Vagina (tissue), 2 donors: ENCODE measurements around the gene MARK3. TPM values are rescaled to one million over a fixed set of nuclear protein-coding genes. Genes with fewer than 3 reads are reported as not detected.

Source experiments
- DNase-seq, 2 donors: peaks; one replicate each; pipeline ENCODE4 v3.0.0-alpha.2; 2017; ENCODE audit errors: extremely low spot score in 2 of 2
- H3K27ac ChIP-seq: fragments of 200-600 bp; sonication (generic); one replicate; pipeline ENCODE4 v1.5.1; 2019
- H3K27me3 ChIP-seq: fragments of 200-600 bp; sonication (generic); one replicate; pipeline ENCODE4 v1.5.1; 2019
- H3K36me3 ChIP-seq, 2 donors: fragments of 200-600 bp; sonication (generic); one replicate each; pipeline ENCODE4 v1.5.1; 2017 to 2019
- H3K4me1 ChIP-seq: fragments of 200-600 bp; sonication (generic); one replicate; pipeline ENCODE4 v1.5.1; 2019
- H3K4me3 ChIP-seq, 2 donors: fragments of 200-600 bp; sonication (generic); 1 replicate in 1 of 2; 2 replicates in 1 of 2; pipeline ENCODE4 v1.5.1; 2016 to 2019
- H3K9me3 ChIP-seq: fragments of 200-600 bp; sonication (generic); one replicate; pipeline ENCODE4 v1.5.1; 2019
- POLR2A ChIP-seq, 2 donors: fragments of 450-650 bp; IDR thresholded peaks; one replicate each; pipeline ENCODE4 v1.6.1; 2017; ENCODE audit warnings: antibody characterized with exemption in 2 of 2, mild to moderate bottlenecking in 2 of 2, moderate library complexity in 2 of 2
- POLR2AphosphoS5 ChIP-seq, 2 donors: sonication (generic); formaldehyde crosslinking; IDR thresholded peaks; one replicate each; pipeline ENCODE4 v1.9.0; 2017; ENCODE audit warnings: antibody characterized with exemption in 2 of 2, mild to moderate bottlenecking in 2 of 2, low read depth in 1 of 2; ENCODE audit not compliant: insufficient read depth in 1 of 2
- intact Hi-C: fragments of 100-400 bp; cut with DNase I; formaldehyde crosslinking; loops from one replicate; pipeline ENCODE4 v1.15.1; 2023
- total RNA-seq: library from RNA; depleted of rRNA; stranded (reverse); fragments of >200 nt; gene quantifications from one replicate; pipeline ENCODE4 v1.2.3, GENCODE V29; 2016
- TF ChIP-seq, protein P1 (sequence below), 3 experiments: fragments of 450-650 bp in 2 of 3; fragments of 200-600 bp in 1 of 3; sonication (generic) in 1 of 3; IDR thresholded peaks; one replicate each; pipeline ENCODE4 v1.5.1; 2017 to 2019; ENCODE audit warnings: antibody characterized with exemption in 3 of 3, mild to moderate bottlenecking in 2 of 3, moderate library complexity in 2 of 3

The MARK3 gene
- total RNA-seq, 1 donor from 2014 or later: 77.6 TPM

DNA sequence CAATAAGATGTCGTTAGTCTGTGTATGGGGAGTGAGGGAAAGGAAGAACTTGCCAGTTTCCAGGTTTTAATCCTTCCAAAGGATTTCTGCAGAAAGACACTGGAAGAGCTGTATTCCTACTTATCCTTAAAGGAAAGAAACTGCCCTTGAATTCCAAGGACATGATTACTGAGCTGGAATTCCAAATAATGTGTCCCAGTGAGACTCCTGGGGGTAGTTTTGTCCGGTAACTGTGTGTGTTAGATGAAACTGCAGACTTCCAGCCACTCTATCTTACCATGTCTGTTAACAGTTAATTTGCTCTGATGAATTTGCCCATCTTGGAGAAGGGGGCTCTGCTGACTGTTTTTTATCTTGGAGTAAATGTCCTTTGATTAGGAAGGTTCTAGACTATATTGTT, 104.4 kb downstream of the MARK3 start:
- no peak for DNase-seq
- intact Hi-C loops: no loop called here
- H3K27ac ChIP-seq: no peak overlapping the region
- no peak overlapping the region for H3K4me3 ChIP-seq
- H3K27me3 ChIP-seq: no peaks in the 10 kb centered on the region
- TF ChIP-seq POLR2AphosphoS5 (IDR thresholded peaks at IDR 0.05; ENCODE audit: insufficient read depth in 1 of 2, low read depth in 1 of 2) (no peak), POLR2A (IDR thresholded peaks at IDR 0.05) (no peak)
- TF ChIP-seq, protein P1, sequence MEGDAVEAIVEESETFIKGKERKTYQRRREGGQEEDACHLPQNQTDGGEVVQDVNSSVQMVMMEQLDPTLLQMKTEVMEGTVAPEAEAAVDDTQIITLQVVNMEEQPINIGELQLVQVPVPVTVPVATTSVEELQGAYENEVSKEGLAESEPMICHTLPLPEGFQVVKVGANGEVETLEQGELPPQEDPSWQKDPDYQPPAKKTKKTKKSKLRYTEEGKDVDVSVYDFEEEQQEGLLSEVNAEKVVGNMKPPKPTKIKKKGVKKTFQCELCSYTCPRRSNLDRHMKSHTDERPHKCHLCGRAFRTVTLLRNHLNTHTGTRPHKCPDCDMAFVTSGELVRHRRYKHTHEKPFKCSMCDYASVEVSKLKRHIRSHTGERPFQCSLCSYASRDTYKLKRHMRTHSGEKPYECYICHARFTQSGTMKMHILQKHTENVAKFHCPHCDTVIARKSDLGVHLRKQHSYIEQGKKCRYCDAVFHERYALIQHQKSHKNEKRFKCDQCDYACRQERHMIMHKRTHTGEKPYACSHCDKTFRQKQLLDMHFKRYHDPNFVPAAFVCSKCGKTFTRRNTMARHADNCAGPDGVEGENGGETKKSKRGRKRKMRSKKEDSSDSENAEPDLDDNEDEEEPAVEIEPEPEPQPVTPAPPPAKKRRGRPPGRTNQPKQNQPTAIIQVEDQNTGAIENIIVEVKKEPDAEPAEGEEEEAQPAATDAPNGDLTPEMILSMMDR (IDR thresholded peaks at IDR 0.05): no peak
- H3K4me1 ChIP-seq: no peaks in the 10 kb centered on the region
- no peaks in the 10 kb centered on the region for H3K9me3 ChIP-seq
- H3K36me3 ChIP-seq: peaks cover 0 to 41% of the 10 kb centered on the region in 2 donors

DNA sequence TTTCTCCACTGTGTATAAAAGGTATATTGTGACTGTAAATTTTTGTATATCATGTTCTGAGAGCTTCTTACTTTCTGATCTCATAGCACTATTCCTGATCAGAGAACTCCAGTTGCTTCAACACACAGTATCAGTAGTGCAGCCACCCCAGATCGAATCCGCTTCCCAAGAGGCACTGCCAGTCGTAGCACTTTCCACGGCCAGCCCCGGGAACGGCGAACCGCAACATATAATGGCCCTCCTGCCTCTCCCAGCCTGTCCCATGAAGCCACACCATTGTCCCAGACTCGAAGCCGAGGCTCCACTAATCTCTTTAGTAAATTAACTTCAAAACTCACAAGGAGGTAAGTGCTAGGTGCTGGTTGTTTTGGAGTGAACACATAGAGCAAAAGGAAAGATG, 106.5 kb downstream of the MARK3 start:
- H3K36me3 ChIP-seq: peaks cover 0 to 43% of the 10 kb centered on the region in 2 donors
- DNase-seq: no peak
- intact Hi-C loops: no loop called here

DNA sequence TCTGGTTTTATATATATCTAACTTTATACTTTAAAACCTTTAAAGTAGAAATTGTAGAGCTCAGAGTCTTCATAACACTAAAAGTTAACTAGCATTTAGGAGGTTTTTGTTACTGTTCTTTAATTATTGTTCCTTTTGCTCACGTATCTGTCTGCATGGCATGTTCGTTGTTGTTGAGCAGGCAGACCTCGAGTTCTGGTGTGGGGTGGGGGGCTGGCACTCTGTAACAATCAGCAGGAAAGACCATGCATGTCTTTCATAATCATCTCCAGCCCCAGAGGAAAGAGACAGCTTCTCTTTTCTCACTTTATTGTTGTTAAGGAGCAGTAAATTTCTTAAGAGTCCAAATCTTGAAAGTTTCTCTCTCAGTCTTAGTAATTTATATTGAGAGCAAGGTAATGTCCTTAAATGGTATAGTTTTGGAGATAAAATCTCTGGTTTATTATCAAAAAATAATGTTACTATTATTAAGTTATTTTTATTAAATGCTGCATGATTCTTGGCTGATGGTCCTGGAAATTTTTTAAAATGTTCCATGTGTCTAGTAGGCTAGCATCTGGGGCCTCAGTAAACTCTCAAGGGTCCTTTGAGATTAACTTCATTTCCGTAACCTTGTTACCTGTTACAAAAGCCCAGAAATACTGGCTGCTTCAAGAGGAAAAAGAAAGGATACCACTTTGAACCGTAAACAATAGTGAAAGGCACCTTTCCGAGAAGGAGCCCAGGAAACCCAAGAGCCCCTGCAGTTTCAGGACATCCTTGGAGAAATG, 107.1 kb downstream of the MARK3 start:
- intact Hi-C loops: no loop called here
- H3K4me3 ChIP-seq: no peak overlapping the region
- peaks cover 0 to 40% of the 10 kb centered on the region in 2 donors for H3K36me3 ChIP-seq
- TF ChIP-seq, protein P1 (IDR thresholded peaks at IDR 0.05): no peak
- no peak for TF ChIP-seq POLR2AphosphoS5 (IDR thresholded peaks at IDR 0.05; ENCODE audit: insufficient read depth in 1 of 2, low read depth in 1 of 2)
- no peak for TF ChIP-seq POLR2A (IDR thresholded peaks at IDR 0.05)
- no peaks in the 10 kb centered on the region for H3K27me3 ChIP-seq
- H3K27ac ChIP-seq: no peak overlapping the region
- no peaks in the 10 kb centered on the region for H3K4me1 ChIP-seq
- DNase-seq: no peak
- no peaks in the 10 kb centered on the region for H3K9me3 ChIP-seq

More for the DNA sequence above, 106.5 kb downstream of the MARK3 start:
- Histone ChIP-seq H3K27me3 (no peaks in the 10 kb centered on the region), H3K4me3 (no peak overlapping the region), H3K27ac (no peak overlapping the region), H3K9me3 (no peaks in the 10 kb centered on the region), H3K4me1 (no peaks in the 10 kb centered on the region)
- no peak for TF ChIP-seq POLR2A (IDR thresholded peaks at IDR 0.05)
- TF ChIP-seq POLR2AphosphoS5 (IDR thresholded peaks at IDR 0.05; ENCODE audit: insufficient read depth in 1 of 2, low read depth in 1 of 2): no peak
- TF ChIP-seq, protein P1 (IDR thresholded peaks at IDR 0.05): no peak

DNA sequence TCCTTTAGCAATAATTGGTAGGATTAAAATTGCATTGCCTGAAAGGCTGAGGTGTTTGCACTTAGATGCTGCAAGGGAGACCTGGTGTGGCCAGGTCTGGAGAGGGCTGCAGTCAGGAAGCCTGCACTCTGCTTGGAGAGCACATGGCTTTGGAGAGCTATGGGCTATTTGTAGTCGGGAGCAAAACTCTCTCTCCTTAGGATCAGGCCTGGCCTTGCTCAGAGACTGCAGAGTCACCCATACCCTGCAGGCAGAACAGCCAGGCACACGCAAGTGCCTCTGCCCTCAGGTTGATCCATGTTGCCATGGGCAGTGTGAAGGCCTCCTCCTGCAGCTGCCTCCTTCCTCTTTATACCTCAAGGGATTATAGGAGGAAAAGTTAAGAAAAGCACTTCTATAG, 110.6 kb downstream of the MARK3 start:
- Histone ChIP-seq H3K4me3 (no peak overlapping the region), H3K27me3 (no peaks in the 10 kb centered on the region), H3K4me1 (peaks cover 11% of the 10 kb centered on the region), H3K9me3 (no peaks in the 10 kb centered on the region), H3K36me3 (peaks cover 0 to 40% of the 10 kb centered on the region in 2 donors), H3K27ac (no peak overlapping the region)
- TF ChIP-seq POLR2A (IDR thresholded peaks at IDR 0.05) (no peak), POLR2AphosphoS5 (IDR thresholded peaks at IDR 0.05; ENCODE audit: insufficient read depth in 1 of 2, low read depth in 1 of 2) (no peak)
- TF ChIP-seq, protein P1 (IDR thresholded peaks at IDR 0.05): no peak
- intact Hi-C loops: no loop called here
- no peak for DNase-seq

DNA sequence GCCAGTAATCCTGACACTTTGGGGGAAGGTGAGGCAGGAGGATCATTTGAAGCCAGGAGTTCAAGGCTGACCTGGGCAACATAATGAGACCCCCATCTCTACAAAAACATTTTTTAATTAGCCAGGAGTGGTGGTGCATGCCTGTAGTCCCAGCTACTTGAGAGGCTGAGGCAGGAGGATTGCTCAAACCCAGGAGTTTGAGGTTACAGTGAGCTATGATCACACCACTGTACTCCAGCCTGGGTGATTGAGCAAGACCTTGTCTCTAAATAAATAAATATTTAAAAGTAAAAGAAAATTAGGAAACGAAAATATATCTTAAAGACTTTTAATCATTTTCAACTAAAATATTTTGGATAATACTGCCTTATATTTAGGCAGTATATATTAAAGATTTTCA, 111.6 kb downstream of the MARK3 start:
- Histone ChIP-seq H3K4me3 (no peak overlapping the region), H3K27ac (no peak overlapping the region), H3K9me3 (no peaks in the 10 kb centered on the region), H3K4me1 (peaks cover 11% of the 10 kb centered on the region), H3K27me3 (no peaks in the 10 kb centered on the region), H3K36me3 (peaks cover 0 to 32% of the 10 kb centered on the region in 2 donors)
- DNase-seq: no peak
- TF ChIP-seq, protein P1 (IDR thresholded peaks at IDR 0.05): no peak
- TF ChIP-seq POLR2AphosphoS5 (IDR thresholded peaks at IDR 0.05; ENCODE audit: insufficient read depth in 1 of 2, low read depth in 1 of 2) (no peak), POLR2A (IDR thresholded peaks at IDR 0.05) (no peak)
- intact Hi-C loops: no loop called here
